Uterus (tissue), 2 donors: ENCODE data around the gene ALKBH8.

ENCODE experiments used
- POLR2A ChIP-seq, 2 donors: fragments of 450-650 bp; IDR thresholded peaks; one replicate each; pipeline ENCODE4 v1.6.1; 2016; ENCODE audit warnings: antibody characterized with exemption in 2 of 2, mild to moderate bottlenecking in 1 of 2, moderate library complexity in 1 of 2
- TF ChIP-seq, protein P1 (sequence below), 4 experiments: fragments of 200-600 bp in 2 of 4; fragments of 450-650 bp in 2 of 4; sonication (generic) in 2 of 4; IDR thresholded peaks; one replicate each; pipeline ENCODE4 v1.5.1; 2016 to 2019; ENCODE audit warnings: antibody characterized with exemption in 4 of 4, mild to moderate bottlenecking in 2 of 4, moderate library complexity in 1 of 4

DNA sequence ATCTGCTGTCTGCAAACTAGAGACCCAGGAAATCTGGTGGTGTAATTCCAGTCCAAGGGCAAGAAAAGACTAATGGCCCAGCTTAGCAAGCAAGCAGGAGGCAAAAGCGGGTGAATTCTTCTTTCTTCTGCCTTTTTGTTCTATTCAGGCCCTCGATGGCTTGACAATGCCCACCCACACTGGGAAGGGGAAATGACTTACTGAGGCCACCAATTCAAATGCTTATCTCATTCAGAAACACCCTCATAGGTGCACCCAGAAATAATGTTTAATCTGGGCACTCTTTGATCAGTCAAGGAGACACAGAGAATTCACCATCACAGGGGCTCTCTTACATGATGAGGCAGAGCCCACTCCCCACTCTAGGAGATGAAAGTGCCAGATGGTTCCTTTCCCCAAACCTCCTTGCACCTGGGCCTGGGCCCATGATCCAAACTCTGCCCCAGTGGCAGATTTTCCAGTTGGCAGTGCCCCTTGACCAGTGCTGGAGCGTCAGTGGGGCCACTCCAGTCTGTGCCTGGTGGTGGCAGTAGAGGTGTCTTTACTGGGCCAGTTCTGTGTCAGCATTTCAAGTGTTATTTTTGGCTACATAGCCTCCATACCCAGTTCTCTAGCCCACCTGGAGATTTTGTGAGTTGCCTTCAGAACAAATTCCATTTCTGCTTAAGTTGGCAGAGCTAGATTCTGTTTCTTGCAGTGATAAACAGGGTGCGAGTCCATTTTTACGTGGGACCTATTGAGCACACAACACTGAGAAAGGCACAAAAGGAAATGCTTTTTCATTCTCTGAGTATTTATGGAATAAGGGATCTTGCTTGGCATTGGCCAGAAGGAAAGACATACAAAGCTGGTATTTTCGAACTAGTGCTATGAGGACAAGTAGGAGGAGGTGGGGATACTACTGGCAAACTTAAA lies 32.9 kb upstream of the ALKBH8 start:
- TF ChIP-seq, protein P1, sequence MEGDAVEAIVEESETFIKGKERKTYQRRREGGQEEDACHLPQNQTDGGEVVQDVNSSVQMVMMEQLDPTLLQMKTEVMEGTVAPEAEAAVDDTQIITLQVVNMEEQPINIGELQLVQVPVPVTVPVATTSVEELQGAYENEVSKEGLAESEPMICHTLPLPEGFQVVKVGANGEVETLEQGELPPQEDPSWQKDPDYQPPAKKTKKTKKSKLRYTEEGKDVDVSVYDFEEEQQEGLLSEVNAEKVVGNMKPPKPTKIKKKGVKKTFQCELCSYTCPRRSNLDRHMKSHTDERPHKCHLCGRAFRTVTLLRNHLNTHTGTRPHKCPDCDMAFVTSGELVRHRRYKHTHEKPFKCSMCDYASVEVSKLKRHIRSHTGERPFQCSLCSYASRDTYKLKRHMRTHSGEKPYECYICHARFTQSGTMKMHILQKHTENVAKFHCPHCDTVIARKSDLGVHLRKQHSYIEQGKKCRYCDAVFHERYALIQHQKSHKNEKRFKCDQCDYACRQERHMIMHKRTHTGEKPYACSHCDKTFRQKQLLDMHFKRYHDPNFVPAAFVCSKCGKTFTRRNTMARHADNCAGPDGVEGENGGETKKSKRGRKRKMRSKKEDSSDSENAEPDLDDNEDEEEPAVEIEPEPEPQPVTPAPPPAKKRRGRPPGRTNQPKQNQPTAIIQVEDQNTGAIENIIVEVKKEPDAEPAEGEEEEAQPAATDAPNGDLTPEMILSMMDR (IDR thresholded peaks at IDR 0.05), result no peak
- TF ChIP-seq POLR2A (IDR thresholded peaks at IDR 0.05), result no peak
